ENCODE data around the gene SPAM1.

GRCh38 chr7:123901101-123901500 is 23.9 kb upstream of the SPAM1 start:
- TF ChIP-seq, protein P1, sequence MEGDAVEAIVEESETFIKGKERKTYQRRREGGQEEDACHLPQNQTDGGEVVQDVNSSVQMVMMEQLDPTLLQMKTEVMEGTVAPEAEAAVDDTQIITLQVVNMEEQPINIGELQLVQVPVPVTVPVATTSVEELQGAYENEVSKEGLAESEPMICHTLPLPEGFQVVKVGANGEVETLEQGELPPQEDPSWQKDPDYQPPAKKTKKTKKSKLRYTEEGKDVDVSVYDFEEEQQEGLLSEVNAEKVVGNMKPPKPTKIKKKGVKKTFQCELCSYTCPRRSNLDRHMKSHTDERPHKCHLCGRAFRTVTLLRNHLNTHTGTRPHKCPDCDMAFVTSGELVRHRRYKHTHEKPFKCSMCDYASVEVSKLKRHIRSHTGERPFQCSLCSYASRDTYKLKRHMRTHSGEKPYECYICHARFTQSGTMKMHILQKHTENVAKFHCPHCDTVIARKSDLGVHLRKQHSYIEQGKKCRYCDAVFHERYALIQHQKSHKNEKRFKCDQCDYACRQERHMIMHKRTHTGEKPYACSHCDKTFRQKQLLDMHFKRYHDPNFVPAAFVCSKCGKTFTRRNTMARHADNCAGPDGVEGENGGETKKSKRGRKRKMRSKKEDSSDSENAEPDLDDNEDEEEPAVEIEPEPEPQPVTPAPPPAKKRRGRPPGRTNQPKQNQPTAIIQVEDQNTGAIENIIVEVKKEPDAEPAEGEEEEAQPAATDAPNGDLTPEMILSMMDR (IDR thresholded peaks at IDR 0.05): no peak
- TF ChIP-seq POLR2A (IDR thresholded peaks at IDR 0.05): no peak

Measured in lower leg skin (tissue), 3 donors.